ENCODE data around the gene ZNF581.

DNA sequence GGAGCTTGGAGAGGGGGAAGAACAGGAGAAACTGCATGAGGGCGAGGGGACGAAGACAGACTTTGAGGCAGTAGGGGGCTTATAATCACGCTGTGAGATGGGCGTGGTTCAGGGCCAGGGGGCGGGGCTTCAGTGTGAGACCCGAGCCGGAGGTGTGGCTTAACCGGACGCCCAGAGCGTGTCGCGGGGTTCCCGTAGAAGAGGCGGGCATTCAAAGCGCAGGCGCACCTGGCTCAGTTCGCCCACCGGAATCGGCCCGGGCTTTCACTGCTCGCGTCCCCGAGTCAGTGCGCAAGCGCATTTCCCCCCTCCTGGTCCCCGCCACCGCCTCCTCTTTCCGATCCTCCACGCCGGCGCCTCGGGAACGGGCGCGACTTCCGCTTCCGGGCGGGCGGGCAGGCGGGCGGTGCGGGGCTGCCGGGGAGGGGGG, 38.2 kb upstream of the ZNF581 start:
- TF ChIP-seq, protein P1, sequence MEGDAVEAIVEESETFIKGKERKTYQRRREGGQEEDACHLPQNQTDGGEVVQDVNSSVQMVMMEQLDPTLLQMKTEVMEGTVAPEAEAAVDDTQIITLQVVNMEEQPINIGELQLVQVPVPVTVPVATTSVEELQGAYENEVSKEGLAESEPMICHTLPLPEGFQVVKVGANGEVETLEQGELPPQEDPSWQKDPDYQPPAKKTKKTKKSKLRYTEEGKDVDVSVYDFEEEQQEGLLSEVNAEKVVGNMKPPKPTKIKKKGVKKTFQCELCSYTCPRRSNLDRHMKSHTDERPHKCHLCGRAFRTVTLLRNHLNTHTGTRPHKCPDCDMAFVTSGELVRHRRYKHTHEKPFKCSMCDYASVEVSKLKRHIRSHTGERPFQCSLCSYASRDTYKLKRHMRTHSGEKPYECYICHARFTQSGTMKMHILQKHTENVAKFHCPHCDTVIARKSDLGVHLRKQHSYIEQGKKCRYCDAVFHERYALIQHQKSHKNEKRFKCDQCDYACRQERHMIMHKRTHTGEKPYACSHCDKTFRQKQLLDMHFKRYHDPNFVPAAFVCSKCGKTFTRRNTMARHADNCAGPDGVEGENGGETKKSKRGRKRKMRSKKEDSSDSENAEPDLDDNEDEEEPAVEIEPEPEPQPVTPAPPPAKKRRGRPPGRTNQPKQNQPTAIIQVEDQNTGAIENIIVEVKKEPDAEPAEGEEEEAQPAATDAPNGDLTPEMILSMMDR (IDR thresholded peaks at IDR 0.05): no peak
- peak in 2 of 4 donors; percentile 5 to 15 for TF ChIP-seq POLR2A (IDR thresholded peaks at IDR 0.05)

All from esophagus squamous epithelium (tissue), 4 donors.